ENCODE measurements around the gene INTS3.
"Not testable (repeated sequence)": the region's sequence is repeated elsewhere in the genome, so short reads cannot be mapped to it uniquely, and the experiment has no call there.

Gene INTS3

DNA sequence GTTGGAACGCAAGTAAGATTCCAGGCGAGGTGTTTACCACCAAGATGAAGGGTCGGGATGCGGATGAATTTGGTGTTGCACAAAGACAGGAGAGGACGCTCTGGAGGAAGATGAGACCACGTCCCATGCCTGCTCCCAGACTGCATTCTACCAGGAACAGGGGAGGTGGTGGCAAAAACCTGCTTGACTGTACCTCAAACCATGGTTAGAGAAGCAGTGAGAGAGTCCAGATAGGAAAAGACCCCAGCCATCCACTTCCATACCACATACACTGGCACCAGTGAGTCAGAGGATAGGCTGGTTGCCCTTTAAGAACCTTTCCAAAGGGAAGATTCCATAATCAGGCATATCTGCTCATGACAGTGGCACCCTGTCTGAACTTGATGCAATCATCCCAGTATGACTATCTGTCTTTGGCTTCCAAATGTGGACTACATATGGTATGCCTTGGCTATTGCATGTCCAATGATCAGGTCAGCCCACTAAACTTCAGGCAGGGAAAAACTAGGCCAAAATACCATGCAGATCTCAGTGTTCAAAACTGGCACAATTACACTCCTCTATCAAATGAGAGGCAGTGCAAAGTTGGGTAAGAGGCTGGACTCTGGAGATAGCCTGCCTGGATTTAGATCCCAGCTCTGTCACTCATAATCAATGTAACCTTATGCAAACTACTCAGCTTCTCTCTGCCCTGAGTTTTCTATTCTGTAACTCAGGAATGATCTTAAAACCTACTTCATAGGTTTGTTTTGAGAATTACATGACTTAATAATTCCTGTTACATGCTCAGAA lies 28.7 kb upstream of the INTS3 start:
- DNase-seq (ENCODE audit: low read depth), result peak; percentile 33

DNA sequence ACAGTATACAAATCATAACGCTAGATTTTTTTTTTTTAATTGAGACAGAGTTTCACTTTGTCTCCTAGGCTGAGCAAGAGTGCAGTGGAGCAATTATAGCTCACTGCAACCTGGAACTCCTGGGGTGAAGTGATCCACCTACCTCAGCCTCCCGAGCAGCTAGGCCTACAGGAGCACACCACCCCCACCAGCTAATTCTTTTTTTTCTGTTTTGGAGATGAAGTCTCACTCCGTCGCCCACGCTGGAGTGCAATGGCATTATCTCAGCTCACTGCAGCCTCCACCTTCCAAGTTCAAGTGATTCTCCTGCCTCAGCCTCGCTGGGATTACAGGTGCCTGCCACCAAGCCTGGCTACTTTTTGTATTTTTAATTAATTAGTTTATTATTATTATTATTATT lies 28.1 kb upstream of the INTS3 start:
- DNase-seq (ENCODE audit: low read depth), result no peak

DNA sequence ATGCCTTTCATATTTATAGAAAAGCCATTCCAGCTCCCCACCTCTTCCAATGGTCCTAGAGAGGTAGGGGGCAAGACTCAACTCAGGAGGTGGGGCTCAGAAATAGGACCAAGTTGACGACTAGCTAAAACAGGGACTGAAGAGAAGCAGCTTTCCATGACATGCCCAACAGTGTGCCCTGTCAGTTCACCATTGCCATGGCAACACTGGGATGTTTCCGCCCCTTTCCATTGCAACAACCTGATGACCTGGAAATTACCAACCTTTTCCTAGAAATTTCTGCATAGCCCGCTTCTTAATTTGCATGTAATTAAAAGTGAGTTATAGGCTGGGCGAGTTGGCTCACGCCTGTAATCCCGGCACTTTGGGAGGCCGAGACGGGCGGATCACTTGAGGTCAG lies 22.4 kb upstream of the INTS3 start:
- no peak for DNase-seq (ENCODE audit: low read depth)

DNA sequence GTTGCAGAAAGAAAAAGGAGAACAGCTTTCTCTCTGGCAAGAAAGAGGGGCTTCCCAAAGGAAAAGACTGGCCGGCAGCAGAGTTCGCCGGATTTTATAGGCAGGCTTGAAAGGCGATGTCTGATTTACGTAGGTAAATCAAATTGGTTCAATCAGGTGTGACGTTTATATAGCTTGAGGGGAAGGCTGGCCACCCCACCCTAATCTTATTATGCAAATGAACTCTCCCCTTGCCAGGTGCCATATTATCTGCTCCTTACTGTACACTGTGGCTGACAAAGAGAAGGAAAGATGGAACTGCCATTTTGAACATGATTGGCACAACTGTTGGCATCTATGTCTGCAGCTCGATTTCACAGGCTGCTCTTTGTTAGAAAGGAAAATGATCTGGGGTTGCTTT lies 16.8 kb upstream of the INTS3 start:
- no peak for DNase-seq (ENCODE audit: low read depth)

DNA sequence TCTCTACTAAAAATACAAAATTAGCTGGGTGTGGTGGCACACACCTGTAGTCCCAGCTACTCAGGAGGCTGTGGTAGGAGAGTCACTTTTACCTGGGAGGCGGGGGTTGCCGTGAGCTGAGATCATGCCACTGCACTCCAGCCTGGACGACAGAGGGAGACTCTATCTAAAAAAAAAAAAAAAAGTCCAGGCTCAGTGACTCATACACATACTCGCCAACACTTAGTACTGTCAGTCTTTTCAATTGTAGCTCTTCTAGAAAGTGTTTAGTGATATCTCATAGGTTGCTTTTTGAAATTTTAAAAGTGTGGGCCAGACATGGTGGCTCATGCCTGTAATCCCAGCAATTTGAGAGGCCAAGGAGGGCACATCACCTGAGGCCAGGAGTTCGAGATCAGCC lies 11.6 kb upstream of the INTS3 start:
- DNase-seq (ENCODE audit: low read depth), result not testable (repeated sequence)

DNA sequence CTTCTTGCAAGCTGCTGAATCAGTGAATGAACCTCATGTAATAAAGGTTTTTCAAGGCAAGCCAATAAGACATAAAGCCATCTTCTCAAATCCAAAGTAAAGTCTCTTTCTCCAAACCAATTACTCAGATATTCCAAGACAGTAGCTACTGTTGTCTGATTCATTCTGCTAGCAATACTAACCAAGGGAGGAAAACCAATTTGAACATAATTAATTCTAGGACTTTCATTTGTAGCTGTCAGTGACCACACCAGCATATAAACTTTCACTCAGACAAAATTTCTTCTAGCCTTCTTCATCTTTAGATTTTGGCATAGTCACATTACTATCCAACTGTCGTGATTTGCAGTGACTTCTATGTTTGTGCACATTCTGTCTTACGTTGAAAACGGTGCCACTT lies 10.5 kb upstream of the INTS3 start:
- no peak for DNase-seq (ENCODE audit: low read depth)

DNA sequence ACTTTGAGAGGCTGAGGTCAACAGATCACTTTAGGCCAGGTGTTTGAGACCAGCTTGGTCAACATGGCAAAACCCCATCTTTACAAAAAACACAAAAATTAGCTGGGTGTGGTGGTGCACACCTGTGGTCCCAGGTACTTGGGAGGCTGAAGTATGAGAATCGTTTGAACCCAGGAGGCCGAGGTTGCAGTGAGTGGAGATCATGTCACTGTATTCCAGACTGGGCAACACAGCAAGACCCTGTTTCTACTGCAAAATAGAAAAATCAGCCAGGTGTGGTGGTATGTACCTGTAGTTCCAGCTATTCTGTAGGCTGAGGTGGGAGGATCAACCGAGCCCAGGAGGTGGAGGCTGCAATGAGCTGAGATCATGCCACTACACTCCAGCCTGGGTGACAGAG lies 4.2 kb upstream of the INTS3 start:
- no peak for DNase-seq (ENCODE audit: low read depth)

DNA sequence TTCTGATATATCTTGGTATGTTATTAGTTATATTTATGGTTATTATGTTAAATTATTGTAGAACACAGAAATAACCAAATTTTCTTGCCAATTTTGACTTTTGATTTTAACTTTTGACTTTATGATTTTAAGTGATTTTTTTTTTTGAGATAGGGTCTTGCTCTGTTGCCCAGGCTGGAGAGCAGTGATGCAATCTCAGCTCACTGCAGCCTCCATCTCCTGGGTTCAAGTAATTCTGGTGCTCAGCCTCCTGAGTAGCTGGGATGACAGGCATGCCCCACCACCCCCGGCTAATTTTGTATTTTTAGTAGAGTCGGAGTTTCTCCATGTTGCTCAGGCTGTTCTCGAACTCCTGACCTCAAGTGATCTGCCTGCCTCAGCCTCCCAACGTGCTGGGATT lies 3.2 kb upstream of the INTS3 start:
- not testable (repeated sequence) for DNase-seq (ENCODE audit: low read depth)

DNA sequence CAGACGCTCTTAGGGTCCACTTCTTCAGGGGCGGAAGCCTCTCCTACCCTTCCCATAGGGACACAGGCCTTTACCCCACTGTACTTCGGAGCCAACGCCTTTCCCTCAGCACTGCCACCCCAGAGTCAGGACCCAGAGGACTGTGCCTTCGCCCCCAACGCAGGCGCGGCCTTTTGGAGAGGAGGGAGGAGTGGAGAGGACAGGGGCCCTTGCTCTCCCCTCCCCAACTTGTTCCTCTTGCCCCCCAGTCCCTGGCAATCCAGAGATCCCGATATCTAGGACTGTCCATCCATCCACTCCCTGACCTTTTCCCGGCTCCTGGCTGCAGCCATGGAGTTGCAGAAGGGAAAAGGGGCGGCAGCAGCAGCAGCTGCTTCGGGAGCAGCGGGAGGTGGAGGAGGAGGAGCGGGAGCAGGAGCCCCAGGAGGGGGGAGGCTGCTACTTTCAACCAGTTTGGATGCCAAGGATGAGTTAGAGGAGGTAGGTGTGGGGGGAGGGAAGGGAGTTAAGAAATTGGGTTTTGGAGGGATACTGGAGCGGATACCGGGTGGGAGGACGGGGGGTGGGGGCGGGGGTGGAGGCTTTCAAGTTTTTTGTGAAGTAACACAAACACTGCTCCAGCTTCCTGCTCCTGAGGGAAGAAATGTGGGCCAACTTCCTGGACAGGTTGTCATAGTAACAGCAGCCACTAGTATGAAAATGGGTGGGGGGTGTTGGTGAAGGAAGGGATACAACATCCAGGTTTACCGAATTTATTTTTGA lies 636 bp downstream of the INTS3 start:
- DNase-seq (ENCODE audit: low read depth), result no peak

DNA sequence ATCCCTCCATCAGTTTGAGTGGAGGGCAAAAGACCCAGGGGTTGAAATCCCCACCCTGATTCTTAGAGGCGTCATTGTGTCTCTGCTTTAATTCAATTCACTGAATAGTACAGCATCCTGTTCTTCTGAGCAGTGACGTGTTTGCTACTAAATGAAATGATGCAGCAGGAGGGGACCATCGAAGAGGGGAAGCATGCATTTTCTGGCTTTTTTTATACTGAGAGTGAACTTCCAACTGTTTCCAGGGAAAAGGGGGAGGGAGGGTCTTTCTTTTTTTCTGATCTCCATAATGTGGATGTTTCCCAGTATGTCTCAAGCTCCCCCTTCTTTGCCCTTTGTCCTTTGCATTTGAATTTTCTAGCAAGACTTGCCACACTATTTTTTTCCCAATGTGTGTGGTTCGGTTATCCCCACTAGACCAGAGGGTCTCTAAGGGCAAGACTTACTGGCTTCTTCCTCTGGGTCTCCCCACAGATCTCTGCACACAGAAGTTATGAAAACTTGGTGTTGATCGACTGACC lies 2.7 kb downstream of the INTS3 start:
- no peak for DNase-seq (ENCODE audit: low read depth)

DNA sequence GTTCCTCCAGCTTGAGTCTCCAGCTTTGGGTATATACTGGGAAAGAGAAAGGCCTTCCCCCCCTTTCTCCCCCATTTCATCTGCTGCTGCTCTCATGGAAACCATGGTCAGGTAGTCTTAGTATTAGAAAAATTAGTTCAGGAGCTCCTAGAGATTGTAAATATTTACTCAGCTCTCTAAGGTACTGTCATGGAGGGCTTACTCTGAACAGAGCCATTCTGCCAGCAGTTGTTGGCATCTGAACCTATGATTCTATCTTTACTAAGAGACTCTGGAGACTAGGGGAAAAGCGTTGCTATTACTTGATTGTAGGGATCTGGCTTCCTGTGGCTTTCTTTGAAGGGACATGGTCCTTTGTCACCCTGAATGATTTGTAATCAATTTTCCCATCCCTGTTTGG lies 6.1 kb downstream of the INTS3 start:
- DNase-seq (ENCODE audit: low read depth), result no peak

DNA sequence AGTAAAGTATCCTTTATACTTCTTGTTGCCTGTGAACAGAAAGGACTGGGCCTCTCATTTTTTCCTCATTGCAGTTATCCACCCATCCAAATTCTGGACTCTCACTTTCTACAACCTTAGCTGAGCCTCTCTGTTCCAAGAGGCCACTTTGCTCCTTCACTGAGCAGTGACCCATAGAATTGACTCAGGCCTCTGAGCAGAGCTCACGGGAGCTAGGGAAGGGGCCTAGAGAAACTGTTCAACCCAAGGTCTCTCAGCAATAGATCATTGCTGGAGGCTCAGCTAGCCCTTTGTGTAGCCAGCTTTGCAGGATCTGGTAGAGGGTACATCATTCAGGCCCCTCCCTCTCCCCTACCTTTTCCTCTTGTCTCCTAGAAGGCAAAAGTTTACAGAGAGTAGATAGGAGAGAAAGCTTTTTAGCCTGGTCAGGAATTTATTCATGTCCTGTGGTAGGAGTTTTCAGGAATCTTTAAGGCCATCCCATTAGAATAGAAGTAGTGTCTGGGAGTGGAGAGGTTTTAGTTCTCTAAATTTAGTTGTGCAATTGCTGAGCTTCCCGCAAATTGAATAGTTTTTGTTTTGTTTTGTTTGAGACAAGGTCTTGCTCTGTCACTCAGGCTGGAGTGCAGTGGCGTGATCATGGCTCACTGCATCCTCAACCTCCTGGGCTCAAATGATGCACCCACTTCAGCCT lies 6.7 kb downstream of the INTS3 start:
- DNase-seq (ENCODE audit: low read depth), result no peak

DNA sequence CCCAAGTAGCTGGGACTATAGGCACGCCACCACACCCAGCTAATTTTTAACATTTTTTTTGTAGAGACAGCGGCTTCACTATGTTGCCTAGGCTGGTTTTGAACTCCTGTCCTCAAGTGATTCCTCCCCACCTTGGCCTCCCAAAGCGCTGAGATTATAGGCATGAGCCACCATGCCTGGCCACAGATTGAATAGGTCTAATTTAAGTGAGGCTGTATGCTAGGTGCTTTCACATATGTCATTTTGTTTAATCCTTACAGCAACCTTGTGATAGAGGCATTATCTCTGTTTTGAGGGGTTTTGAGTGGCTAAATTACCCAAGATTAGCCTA lies 7.2 kb downstream of the INTS3 start:
- no peak for DNase-seq (ENCODE audit: low read depth)

DNA sequence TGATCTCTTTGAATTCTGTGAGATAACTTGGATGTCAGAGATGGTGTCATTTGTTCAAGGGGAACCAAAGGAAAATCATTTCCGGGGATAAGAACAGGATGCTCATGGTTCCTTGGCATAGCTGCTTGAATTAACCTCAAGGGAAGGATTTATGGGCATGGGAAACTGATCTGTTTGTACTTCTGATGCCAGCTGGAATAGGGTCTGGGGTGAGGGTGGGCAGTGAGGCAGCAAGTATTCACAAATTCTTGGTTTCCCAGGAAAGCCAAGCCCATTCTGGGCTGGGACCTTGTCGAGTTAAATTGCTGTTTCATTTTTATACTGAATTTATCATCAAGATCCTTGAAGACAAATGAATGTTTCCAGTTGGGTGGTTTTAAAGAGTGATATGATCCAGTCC lies 14.1 kb downstream of the INTS3 start:
- DNase-seq (ENCODE audit: low read depth), result no peak

DNA sequence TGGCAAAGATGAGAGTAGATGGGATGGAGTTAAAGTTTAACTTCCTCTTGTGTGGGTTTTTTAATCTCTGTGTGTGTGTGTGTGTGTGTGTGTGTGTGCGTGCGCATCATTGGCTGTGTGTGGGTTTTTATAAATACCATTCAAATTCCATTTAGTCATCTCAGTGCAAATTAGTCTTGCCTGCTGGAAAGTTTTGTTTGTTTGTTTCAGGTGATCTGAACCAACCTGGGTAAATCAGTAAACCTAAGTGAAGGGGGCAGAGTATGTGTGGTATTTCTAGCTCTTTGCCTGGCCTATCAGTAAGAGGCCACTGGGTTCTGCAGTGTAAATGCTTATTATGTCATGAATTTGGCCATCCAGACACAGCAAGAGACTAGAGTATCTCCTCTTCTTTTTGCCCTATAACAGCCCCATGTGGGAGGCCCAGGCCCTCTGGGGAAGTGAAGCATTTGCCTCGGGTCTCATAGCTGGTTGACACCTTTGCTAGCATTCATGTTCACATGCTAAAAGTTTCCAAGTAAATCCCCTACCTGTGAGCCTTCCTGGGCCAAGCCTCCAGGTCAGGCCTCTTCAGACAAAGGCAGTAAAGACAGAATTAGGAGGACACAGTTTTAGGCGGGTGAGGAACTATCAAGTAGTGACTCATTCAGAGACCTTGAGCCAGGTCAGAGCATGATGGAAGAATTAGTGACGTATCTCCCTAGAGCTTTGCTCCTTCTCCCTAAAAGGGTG lies 14.7 kb downstream of the INTS3 start:
- no peak for DNase-seq (ENCODE audit: low read depth)

DNA sequence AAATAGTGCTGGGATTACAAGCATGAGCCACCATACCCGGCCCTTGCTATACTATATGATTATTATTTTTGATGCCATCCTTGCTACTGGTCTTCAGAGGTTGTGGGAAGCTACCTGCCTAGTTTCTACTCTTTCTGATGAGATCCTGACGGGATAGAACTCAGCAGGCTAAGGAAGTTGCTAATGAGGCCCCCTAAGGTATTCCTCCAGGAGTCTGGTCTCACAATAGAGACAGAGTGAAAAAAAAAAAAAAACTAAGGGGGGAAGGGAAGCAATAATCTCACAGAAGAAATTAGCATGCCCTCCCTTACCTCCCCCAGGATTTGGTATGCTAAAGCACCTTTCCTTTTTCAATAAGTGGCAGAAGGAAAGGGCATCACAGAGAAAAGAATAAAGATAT lies 17.6 kb downstream of the INTS3 start:
- DNase-seq (ENCODE audit: low read depth), result no peak

DNA sequence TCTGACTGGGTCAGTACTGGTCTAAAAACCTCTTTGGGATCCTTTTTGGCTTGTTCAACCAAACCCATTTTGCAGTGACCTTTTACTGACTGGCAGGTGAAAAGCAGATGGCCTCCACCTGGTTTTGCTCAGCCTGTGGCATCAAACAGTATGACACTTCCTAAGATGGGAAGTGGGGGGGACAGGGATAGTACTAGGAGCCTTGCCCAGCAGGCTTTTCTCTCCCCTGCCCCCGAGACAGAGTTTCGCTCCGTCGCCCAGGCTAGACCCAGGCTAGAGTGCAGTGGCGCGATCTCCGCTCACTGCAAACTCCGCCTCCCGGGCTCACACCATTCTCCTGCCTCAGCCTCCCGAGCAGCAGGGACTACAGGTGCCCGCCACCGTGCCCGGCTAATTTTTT lies 18.3 kb downstream of the INTS3 start:
- no peak for DNase-seq (ENCODE audit: low read depth)

DNA sequence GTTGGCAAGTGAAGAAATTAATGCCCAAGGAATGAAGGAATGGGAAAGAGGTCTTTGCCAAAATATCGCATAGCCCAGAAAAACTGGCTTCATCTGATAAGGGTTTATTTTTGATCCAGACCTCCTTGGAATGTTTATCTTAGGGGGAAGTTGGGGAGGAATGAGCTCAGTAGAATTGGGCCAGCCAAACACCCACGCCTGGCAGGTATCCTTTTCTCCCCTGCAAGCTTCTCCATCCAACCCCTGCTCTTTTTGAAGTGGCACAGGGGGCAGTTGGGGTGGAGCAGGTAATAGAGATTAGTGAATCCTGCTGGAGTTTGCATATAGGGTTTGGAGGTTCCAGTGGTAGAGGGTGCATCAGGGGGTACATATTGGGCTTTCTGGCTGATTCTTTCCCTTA lies 21.1 kb downstream of the INTS3 start:
- no peak for DNase-seq (ENCODE audit: low read depth)

DNA sequence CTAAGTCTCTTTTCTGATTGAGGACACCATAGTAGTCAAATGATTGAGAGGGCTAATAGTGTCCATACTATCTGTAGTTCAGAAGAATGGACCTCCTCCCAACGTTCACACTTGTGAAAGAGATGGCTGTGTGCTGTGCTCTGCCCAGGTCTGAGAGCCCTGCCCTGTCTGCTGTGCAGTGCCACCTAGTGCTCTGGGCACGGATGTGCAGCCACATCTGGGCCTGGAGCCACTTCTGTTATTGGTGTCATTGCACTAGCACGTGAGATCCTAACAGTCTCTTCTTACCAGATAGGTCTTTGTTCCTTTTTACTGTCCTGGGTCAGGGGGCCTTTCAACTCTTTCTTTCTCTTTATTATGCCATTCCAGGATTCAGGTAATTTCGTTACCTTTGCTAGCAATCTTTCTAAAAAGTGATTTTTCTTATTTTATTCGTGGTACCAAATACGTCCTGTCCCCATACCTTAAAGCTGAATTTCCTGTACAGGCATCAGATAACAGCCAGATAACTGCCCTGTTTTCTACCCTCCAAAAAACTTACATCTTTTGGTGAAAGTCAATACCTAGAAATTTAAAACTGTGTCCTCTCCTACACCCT lies 21.7 kb downstream of the INTS3 start:
- peak; percentile 55 for DNase-seq (ENCODE audit: low read depth)

DNA sequence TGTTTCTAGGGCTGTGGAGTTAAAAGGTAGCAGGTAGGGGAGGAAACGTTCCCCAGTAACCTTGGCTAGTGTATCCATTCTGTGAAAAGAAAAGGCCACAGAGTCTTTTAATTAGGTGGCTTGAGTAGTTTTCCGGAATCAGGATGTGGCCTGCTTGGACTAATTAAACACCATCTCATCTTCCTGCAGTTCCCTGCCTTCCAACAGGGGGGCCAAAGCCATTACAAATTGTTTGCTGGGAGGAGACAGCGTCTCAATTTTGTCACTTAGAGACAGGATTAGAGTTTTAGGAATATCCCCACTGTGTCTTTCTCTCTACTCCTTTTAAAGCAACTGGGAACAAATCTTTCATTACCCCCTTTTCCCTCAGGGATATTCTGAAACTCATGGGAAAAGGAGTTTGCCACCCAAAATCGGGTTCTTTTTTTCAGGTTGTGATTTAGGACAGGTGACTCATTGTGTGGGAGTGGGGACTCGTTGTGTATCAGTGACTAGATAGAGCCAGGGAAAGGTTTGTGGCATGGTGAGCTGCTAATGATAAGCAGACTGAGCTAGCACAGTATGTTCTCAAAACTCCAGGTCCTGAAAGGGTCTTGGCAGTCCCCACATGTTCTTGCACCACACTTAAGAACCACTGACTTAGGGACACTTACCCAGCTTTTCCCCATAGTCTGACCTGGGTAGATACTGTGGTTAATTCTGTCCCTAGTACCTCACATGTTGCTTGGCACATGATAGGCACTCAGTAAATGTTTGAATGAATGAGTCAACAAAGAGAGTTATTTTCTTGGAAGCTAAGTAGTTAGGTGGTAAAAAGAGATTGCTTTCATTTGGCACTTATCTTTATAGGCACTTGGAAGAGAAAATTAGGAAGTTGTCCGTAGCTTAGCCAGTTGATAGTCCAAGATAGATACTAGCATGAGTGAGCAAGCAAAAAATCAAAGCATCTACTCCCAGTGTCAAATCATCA lies 22.5 kb downstream of the INTS3 start:
- no peak for DNase-seq (ENCODE audit: low read depth)

DNA sequence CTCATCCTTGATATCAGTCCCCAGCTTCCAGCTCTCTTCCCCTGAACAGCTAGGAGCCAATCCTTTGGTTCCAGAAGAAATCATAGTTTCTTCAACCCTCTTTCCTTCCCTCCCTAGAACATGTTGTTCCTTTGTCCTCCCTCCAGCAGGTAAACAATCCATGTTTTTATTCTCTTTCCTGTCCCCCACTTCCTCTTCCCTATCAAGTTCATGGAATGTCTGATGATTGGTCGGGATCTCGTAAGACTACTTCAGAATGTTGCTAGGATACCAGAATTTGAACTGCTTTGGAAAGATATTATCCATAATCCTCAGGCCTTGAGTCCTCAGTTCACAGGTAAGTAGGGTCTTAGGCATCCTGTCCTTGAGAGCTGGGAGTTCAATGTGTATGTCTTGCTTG lies 24.2 kb downstream of the INTS3 start:
- no peak for DNase-seq (ENCODE audit: low read depth)

Measured in GM04504 (cell line).